GM03348 (cell line): Measurements from ENCODE around the gene JMJD7.
"Not testable (repeated sequence)": the region's sequence is repeated elsewhere in the genome, so short reads cannot be mapped to it uniquely, and the experiment has no call there.

Experiments used
- DNase-seq: peaks from one replicate; pipeline ENCODE4 v3.0.0; 2012; ENCODE audit warnings: low spot score

Gene JMJD7

GRCh38 chr15:41822957-41823356, 4.9 kb upstream of the JMJD7 start:
- DNase-seq, result no peak

GRCh38 chr15:41823502-41823901, 4.4 kb upstream of the JMJD7 start:
- no peak for DNase-seq

- no peak for DNase-seq
Measured at GRCh38 chr15:41824062-41824745, 3.7 kb upstream of the JMJD7 start.

- no peak for DNase-seq
Measured at GRCh38 chr15:41825145-41825544, 2.7 kb upstream of the JMJD7 start.

GRCh38 chr15:41825572-41826535, 2.0 kb upstream of the JMJD7 start:
- no peak for DNase-seq

GRCh38 chr15:41827290-41827879, 507 bp upstream of the JMJD7 start:
- DNase-seq, result no peak

- DNase-seq, result no peak
Measured at GRCh38 chr15:41828807-41829141, 882 bp downstream of the JMJD7 start.

GRCh38 chr15:41829959-41830646, 2.2 kb downstream of the JMJD7 start:
- no peak for DNase-seq

GRCh38 chr15:41831291-41831690, 3.4 kb downstream of the JMJD7 start:
- not testable (repeated sequence) for DNase-seq

GRCh38 chr15:41832208-41832607, 4.3 kb downstream of the JMJD7 start:
- DNase-seq, result no peak

- DNase-seq, result no peak
Measured at GRCh38 chr15:41832875-41833274, 5.0 kb downstream of the JMJD7 start.

GRCh38 chr15:41834096-41834495, 6.2 kb downstream of the JMJD7 start:
- no peak for DNase-seq

GRCh38 chr15:41836073-41836472, 8.2 kb downstream of the JMJD7 start:
- no peak for DNase-seq

GRCh38 chr15:41836713-41837454, 9.0 kb downstream of the JMJD7 start:
- DNase-seq, result no peak

- no peak for DNase-seq
Measured at GRCh38 chr15:41838400-41838897, 10.6 kb downstream of the JMJD7 start, which contains the start of gene PLA2G4B. Gene PLA2G4B, plus strand, starts transcription at chr15:41838847. Its CDS starts 67 bp downstream, at chr15:41838914.

GRCh38 chr15:41839781-41840491, 12.0 kb downstream of the JMJD7 start:
- DNase-seq, result no peak

GRCh38 chr15:41840673-41841072, 12.8 kb downstream of the JMJD7 start:
- DNase-seq, result no peak

- DNase-seq, result no peak
Measured at GRCh38 chr15:41841131-41841530, 13.2 kb downstream of the JMJD7 start.

GRCh38 chr15:41842229-41842628, 14.3 kb downstream of the JMJD7 start:
- DNase-seq, result no peak

GRCh38 chr15:41843571-41843970, 15.7 kb downstream of the JMJD7 start:
- DNase-seq, result no peak

GRCh38 chr15:41844814-41845213, 16.9 kb downstream of the JMJD7 start:
- no peak for DNase-seq
